ENCODE measurements around the gene TAB2. TPM values are rescaled to one million over a fixed set of nuclear protein-coding genes. Genes with fewer than 3 reads are reported as not detected.

TAB2 gene
- total RNA-seq, 1 experiment from 2014 or later = 56.2 TPM

DNA sequence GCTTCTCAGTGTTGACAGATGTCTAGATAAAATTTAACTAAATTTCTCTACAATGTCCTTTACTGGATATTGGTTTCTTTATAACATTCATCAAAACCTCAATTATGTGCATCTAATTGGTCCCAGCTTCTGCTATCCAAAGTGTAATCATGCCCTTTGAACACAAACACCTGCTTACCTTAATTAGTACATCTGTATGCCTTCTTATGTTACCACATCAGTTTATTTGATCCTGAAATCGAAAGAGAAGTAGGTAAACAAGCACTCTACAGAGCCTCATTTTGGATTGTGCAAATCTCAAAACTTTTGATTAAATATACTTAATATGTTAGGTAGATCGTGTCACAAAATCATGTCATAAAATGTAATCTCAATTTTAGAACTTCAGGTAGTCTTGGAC lies 36.5 kb downstream of the TAB2 start:
- WGBS (ENCODE audit: extremely low coverage, insufficient read length, low lambda C conversion rate) = no CpG with 5 or more reads among the region's 2 CpGs
- Histone ChIP-seq H2BK20ac (ENCODE audit: low read depth, low read length, poor library complexity, severe bottlenecking) (no peak overlapping the region), H3T11ph (ENCODE audit: low read length) (no peak overlapping the region), H3K27ac (ENCODE audit: insufficient read length, low read depth, low read length) (no peak overlapping the region), H2AK5ac (ENCODE audit: insufficient read length, low read length) (no peak overlapping the region), H3K79me2 (ENCODE audit: insufficient read depth, low read length) (peaks cover 2% of the 10 kb centered on the region; the same call in 1 of the 2 replicates), H2BK120ac (ENCODE audit: low read depth, low read length, poor library complexity, severe bottlenecking) (no peak overlapping the region), H3K4ac (ENCODE audit: low read depth, low read length) (no peak overlapping the region), H4K20me1 (ENCODE audit: control insufficient read depth, insufficient read depth, insufficient read length) (no peaks in the 10 kb centered on the region), H3K14ac (ENCODE audit: insufficient read depth, low read length) (no peak overlapping the region), H3K56ac (ENCODE audit: insufficient read length, low read depth, low read length) (no peak overlapping the region), H4K5ac (ENCODE audit: insufficient read length, low read depth, low read length) (no peak overlapping the region), H2BK12ac (ENCODE audit: insufficient read length, low read depth, low read length) (no peak overlapping the region), H3K4me2 (ENCODE audit: insufficient read depth, insufficient read length, low read length) (no peak overlapping the region), H3K9me3 (ENCODE audit: control insufficient read depth, low read depth, low read length) (no peaks in the 10 kb centered on the region), H3K9ac (ENCODE audit: extremely low read depth, insufficient read length, low read length) (no peak overlapping the region), H4K8ac (replicated peaks; ENCODE audit: insufficient read length, low read depth, low read length) (no peak overlapping the region), H2BK5ac (ENCODE audit: insufficient read length, low read length) (no peak overlapping the region), H3K79me1 (ENCODE audit: insufficient read depth, low read depth, low read length, poor library complexity, severe bottlenecking) (peaks cover 7% of the 10 kb centered on the region), H3K18ac (ENCODE audit: insufficient read length, low read depth, low read length) (no peak overlapping the region), H3K4me1 (ENCODE audit: insufficient read depth, low read length) (no peaks in the 10 kb centered on the region), H3K23me2 (ENCODE audit: insufficient read length, low read depth, low read length, poor library complexity, severe bottlenecking) (no peaks in the 10 kb centered on the region), H3K27me3 (ENCODE audit: insufficient read depth, low read length) (no peaks in the 10 kb centered on the region), H4K91ac (ENCODE audit: insufficient read length, low read depth, low read length) (no peak overlapping the region), H3K23ac (ENCODE audit: insufficient read length, low read depth, low read length) (no peak overlapping the region), H2BK15ac (ENCODE audit: low read depth, low read length) (no peak overlapping the region), H2AFZ (ENCODE audit: low read length) (no peak overlapping the region)
- Mint-ChIP-seq H3K4me1 (peaks cover 17 to 20% of the 10 kb centered on the region in 2 experiments), H3K9me3 (no peaks in the 10 kb centered on the region), H3K27me3 (ENCODE audit: low read depth) (no peaks in the 10 kb centered on the region), H3K4me3 (no peak overlapping the region), H3K27ac (no peak overlapping the region), H3K36me3 (ENCODE audit: insufficient read depth in 1 of 3, low read depth in 3 of 3) (peaks cover 0 to 3% (median 0%) of the 10 kb centered on the region in 3 experiments; a peak in 2 of 7 replicates)
- TF ChIP-seq, protein P1, sequence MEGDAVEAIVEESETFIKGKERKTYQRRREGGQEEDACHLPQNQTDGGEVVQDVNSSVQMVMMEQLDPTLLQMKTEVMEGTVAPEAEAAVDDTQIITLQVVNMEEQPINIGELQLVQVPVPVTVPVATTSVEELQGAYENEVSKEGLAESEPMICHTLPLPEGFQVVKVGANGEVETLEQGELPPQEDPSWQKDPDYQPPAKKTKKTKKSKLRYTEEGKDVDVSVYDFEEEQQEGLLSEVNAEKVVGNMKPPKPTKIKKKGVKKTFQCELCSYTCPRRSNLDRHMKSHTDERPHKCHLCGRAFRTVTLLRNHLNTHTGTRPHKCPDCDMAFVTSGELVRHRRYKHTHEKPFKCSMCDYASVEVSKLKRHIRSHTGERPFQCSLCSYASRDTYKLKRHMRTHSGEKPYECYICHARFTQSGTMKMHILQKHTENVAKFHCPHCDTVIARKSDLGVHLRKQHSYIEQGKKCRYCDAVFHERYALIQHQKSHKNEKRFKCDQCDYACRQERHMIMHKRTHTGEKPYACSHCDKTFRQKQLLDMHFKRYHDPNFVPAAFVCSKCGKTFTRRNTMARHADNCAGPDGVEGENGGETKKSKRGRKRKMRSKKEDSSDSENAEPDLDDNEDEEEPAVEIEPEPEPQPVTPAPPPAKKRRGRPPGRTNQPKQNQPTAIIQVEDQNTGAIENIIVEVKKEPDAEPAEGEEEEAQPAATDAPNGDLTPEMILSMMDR (conservative IDR thresholded peaks at IDR 0.05) = no peak
- DNase-seq = no peak
